Fibroblast of the conjunctiva (primary cell): ENCODE data around the gene ZNF839.
A peak's percentile ranks its signal among the peaks of the same experiment; 100 is the strongest.
"Not testable (repeated sequence)": the region's sequence is repeated elsewhere in the genome, so short reads cannot be mapped to it uniquely, and the experiment has no call there.

Experiments
- DNase-seq: peaks from one replicate; pipeline ENCODE4 v3.0.0-alpha.2; 2010; ENCODE audit warnings: low read depth

ZNF839 gene

DNA sequence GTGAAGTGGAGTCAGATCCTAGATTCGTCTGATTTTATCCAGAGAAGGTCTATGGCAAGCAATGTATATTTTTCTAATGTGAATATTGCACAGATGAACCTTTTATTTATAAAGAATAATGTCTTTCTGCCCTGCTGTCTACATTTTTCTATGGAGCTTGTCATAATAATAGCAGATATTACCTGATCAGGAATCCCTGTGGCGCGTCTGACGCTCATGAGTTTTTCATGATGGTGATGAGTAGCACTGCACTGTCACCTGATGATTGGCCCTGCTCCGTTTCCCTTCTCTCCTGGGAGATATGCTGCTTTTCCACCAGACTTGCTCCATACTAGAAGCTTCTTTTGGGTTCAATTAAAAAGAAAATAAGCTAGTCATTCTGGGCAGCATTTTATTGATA lies 22.7 kb downstream of the ZNF839 start:
- DNase-seq, result no peak

DNA sequence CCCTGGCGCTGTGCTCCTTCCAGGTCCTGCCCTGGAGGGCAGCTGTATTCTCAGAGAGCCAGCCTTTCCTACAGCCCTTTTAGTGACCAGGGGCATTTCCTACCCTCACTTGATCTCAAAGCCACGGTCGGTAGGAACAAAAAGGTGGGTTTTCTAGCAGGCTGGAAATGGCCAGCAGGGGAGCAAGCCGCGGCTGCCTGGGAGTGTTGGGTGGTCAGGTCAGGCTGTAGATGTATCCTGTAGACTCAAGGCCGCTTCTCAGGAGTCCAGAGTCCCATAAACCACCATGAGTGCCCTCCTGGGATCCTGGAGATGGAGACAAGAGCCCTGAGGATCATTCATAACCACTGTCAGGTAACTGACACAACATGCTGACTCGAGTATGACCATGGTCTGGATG lies 24.5 kb downstream of the ZNF839 start:
- DNase-seq, result no peak

- no peak for DNase-seq
Observed at GRCh38 chr14:102344485-102344884, 24.9 kb downstream of the ZNF839 start.

GRCh38 chr14:102345232-102345631 lies 25.7 kb downstream of the ZNF839 start:
- no peak for DNase-seq

DNA sequence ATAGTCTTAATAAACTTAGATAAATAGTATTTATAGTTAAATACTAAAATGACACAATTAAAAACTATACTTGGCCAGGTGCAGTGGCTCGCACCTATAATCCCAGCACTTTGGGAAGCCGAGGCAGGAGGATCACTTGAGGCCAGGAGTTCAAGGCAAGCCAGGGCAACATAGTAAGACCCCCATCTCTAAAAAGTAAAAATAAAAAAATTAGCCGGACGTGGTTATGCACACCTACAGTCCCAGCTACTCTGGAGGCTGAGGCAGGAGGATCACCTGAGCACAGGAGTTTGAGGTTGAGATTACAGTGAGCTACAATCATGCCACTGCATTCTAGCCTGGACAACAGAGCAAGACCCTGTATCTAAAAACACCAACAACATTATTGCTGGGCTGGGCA lies 27.1 kb downstream of the ZNF839 start:
- DNase-seq, result no peak

DNA sequence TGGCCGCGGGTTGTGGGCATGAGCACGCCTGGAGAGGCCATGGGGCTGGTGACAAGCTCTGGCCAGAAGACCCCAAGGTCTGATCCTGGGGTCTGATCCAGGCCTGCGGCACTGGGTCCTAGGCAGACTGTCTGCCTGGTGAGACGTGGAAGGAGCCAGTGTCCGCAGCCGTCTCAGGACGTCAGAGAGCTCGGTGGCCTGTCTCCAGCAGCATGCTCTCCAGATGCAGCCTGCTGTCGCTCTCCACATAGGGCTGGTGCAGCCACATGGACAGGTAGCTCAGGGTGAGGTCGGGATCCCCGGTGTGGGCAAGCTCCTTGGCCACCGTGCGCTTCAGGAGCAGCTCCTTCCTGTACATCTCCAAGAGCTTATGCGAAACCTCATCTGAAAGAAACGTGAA lies 28.8 kb downstream of the ZNF839 start:
- DNase-seq, result no peak

DNA sequence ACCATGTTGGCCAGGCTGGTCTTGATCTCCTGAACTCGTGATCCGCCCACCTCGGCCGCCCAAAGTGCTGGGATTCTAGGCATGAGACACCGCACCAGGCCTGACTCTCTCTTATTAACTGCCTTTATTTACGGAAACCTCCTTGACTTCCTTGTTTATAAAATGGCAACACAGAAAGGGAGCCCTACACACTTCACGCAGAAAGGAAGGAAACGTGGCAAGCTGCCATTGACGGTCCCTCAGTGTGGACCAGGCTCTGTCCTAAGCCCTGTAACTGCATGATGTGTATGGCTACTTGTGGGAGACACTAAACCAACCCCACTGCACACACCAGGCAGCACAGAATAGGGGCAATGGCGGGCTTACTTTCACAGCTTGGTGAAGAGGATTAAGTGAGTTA lies 31.5 kb downstream of the ZNF839 start:
- DNase-seq, result no peak

GRCh38 chr14:102351593-102351992 lies 32.0 kb downstream of the ZNF839 start:
- not testable (repeated sequence) for DNase-seq

DNA sequence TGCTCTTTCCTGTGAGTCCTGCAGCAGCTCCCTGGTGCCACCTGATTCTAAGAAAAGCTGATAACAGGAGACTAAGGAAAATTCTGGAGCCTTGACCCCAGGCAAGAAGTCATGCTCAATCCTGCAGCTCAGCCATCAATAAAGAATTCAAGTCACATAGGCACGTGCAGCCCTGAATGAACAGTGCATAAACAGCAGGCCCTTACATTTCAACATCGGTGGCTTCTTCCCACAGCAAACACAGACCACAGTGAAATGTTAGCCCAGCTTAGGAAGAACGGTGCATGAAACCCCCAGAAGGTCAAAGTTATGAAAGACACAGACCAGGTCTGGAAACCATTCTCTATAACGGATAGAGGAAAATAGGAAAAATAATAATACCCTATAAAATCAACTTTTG lies 32.7 kb downstream of the ZNF839 start:
- DNase-seq, result no peak

DNA sequence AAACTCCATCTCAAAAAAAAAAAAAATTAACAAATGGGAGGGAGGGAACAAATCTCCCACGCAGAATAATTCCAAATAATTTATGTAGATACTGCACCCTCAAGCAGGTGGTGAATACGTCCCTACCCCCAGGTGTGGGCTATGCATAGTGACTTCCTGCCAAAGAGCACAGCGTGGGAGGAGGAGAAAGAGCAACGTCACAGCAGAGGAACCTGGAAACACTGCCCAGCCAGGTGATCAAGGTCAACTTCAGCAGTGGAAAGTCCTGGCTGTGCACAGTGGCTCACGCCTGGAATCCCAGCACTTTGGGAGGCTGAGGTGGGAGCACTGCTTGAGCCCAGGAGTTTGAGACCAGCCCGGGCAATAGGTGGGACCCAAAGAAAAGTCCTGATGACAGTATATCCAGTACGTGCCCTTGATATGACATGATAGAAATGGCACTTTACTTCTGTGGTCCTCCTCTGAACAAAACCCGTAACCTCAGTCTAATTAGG lies 33.6 kb downstream of the ZNF839 start:
- DNase-seq, result no peak

GRCh38 chr14:102356280-102356679 lies 36.7 kb downstream of the ZNF839 start:
- DNase-seq, result no peak

GRCh38 chr14:102359341-102359740 lies 39.8 kb downstream of the ZNF839 start:
- DNase-seq, result no peak

DNA sequence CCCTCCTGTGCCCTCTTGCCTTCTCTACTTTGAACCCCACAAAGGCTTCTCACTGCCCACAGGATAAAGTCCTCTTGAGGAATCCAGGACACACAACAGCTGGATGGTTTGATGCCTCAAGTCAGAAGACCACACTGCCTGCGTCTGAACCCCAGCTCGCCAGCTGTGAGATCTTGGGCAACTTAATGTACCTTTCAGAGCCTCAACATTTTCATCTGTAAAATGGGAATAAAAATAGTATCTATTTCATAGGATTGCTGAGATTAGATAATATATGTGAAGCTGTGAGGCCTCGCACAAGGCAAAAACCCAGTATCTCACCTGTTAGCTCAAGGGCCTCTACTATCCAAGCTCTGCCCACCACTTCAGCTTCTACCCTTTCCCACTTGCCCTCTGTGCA lies 40.8 kb downstream of the ZNF839 start:
- no peak for DNase-seq

DNA sequence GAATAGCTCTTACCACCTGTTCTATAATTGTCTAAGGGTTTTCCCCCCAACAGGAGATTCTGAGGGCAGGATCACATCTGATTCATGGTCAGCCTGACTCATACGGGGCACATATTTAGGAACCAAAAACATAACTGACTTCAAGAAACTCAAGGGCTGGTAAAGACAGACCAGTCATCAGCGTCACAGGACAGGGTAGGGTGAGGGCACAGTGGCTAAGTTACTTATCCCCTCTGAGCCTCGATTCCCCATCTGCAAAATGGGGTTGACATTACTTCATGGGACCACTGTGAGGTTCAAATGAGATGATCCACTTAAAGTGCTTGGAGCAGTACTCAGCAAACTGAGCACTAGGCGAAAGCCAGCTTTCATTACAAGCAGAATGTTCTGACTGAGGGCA lies 42.5 kb downstream of the ZNF839 start:
- no peak for DNase-seq

GRCh38 chr14:102362545-102363181 lies 43.1 kb downstream of the ZNF839 start, which contains the start of the genes CINP and TECPR2:
CINP (minus strand) TSS chr14:102362890; CDS start chr14:102362851, 39 bp downstream.
TECPR2 (plus strand) TSS chr14:102362941; CDS start chr14:102376722, 13,781 bp downstream.
- peak; percentile 92 for DNase-seq

DNA sequence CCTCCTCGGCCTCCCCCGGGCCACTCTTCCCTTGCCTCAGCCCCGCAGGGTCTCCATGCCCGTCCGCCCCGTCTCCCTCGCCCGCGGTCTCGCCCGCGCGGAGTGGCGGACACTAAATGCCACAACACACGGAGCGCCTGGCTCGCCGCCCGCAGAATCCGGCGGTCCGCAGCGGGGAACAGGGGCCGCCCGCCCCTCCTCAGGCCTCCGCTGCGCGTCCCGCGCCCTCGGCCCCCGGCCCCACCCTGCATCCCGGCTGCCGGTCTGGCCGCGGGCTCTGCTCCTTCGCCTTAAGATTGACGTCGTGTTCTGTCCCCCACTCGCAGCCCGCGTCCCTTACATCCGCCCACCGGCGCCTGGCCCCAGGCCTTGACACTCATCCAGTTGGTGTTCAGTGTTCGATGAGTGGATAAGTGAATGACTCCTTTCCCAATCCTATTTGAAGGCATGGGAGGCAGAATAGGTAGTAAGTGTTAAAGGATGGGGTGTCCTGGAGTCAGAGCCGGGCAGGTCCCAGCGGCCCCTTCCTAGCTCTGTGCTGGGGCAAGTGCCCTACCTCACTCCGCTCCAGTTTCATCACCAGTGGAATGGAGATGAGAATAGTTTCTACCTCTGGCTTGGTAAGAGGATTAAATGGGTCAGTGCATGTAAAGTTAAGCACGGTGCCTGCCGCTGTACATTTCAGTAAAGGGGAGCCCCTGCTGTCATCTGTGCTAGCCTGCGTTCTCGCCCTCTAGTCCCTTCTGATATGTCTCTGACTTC lies 43.8 kb downstream of the ZNF839 start:
- no peak for DNase-seq

DNA sequence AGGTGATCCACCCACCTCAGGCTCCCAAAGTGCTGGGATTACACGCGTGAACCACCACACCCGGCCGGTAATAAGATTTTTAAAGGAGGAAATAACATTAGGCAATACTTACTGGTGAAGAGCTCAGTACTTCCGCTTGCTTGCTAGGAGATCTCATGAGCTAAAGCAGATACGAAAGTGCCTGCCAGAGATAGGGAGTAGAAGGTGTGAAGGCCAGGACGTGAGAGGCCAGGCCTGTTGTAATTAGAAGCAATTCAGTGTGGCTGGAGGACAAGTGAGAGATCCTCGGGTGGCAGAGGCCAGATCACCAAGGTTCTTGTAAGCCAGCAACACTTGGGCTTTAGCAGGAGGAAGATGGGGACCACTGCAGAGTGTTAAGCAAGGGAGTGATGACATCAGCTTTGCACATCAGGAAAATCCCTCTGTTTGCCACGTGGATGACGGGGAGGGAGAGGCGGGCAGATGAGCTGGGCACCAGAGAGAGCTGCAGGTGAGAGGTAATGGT lies 50.8 kb downstream of the ZNF839 start:
- no peak for DNase-seq

DNA sequence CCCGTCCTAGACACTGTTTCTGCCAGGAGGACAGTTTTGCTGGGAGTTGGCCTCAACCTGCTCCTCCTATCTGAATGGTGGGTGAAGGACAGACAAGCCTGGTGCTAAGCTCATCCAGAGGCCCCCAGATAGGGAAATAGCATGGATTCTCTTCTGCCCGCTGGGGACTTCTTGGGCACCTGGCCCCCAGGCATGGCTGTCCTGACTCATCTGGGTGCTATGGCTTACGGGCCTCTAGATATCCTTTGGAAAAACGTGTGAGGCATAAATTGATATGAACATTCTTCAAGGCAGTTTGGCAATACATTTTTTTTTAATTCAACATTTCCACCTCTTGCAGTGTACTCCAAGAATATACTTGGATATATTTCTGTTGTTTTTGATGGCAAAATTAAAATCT lies 51.8 kb downstream of the ZNF839 start:
- no peak for DNase-seq

- DNase-seq, result no peak
Observed at GRCh38 chr14:102373110-102373509, 53.6 kb downstream of the ZNF839 start.

- DNase-seq, result no peak
Observed at GRCh38 chr14:102374264-102374663, 54.7 kb downstream of the ZNF839 start.

DNA sequence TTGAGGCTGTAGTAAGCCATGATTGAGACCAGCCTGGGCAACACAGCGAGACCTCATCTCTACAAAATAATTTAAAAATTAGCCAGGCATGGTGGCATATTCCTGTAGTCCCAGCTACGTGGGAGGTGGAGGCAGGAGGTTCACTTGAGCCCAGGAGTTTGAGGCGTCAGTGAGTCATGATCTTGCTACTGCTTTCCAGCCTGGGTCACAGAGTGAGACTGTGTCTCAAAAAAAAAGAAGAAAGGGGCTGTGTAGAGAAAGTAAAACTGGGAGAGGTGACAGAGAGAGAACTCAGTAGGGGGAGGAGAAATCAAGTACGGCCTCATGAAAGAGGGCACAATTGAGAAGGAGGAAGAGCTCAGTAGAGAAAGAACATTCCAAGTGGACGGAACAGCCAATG lies 55.6 kb downstream of the ZNF839 start:
- no peak for DNase-seq

GRCh38 chr14:102377696-102378095 lies 58.1 kb downstream of the ZNF839 start:
- DNase-seq, result no peak

- DNase-seq, result no peak
Observed at GRCh38 chr14:102378830-102379229, 59.3 kb downstream of the ZNF839 start.
